GM19099 (cell line): ENCODE results near the gene LMO2.

Source experiments
- POLR2A ChIP-seq: IDR thresholded peaks from 3 replicates; pipeline ENCODE4 v1.6.1; 2011; ENCODE audit warnings: low read depth; ENCODE audit not compliant: insufficient read length; ENCODE audit errors: extremely low read depth

LMO2 gene

DNA sequence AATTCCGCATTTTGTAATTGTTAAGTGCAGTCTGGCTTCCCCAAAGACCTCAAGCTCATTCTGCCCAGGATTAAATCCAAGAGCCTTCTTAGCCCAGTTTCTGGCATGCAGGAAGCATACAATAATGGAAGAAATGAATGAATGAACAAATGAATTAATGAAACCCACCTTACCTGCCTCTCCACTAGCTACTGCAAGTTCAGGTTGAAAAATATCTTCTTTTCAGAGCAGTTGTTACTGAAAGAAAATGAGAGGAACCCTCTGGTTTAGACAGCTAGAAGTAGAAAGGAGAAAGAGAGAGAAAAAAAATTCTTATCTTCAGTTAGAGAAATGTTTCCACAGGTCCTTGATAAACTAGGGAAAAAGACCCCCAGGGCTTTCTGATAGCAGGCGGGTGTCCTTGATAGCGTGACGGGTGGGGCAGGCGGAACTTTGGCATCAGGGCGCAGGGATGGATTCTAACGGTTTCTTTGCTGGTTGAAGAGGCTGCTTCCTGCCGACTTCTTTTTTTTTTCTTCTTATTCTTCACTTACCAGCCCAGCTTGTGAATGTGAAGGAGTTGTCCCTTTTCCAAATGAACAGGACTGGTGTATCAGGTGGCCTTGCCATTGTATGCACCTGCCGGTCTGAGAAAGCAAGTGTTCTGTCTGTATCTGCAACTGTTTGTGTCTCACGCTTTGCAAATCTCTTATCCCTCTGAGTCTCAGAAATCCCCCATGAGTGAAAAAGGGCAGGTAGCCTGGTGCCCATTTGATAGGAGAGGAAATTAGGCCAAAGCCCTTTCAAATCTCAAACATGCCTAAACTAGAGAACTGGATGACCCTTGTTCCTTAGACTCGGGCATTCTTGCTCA is 10.0 kb downstream of the LMO2 start:
- TF ChIP-seq POLR2A, result no peak

DNA sequence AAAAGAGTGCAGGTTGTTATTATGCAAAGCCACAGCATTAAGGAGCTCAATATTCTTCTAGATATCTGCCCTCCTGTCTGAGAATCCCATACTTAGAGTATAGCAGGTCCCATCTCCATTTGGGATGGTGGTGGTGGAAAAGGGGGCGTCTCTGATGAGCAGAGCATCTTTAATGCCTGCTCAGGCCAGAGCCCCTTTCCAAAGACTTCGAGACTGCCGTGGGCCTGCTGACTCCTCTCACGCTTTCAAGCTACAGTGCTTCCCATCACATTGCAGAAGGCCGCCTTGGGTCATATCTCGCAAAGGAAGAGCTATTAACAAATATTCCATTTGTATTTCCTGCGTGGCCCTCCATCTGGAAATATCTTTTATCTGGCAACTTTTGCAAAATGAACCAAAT is 10.9 kb downstream of the LMO2 start:
- TF ChIP-seq POLR2A, result no peak

DNA sequence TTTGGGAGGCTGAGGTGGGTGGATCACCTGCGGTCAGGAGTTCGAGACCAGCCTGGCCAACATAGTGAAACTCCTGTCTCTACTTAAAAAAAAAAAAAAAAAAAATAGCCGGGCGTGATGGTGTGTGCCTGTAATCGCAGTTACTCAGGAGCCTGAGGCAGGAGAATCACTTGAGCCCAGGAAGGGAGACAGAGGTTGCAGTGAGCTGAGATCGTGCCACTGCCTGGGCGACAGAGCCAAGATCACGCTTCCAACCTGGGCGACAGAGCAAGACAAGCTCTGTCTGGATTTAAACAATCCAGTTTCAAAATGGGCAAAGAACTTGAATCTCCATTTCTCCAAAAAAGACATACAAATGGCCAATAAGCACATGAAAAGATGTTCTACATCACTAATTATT is 12.5 kb downstream of the LMO2 start:
- no peak for TF ChIP-seq POLR2A

- no peak for TF ChIP-seq POLR2A
Observed at GRCh38 chr11:33877038-33877437, 14.8 kb downstream of the LMO2 start.

DNA sequence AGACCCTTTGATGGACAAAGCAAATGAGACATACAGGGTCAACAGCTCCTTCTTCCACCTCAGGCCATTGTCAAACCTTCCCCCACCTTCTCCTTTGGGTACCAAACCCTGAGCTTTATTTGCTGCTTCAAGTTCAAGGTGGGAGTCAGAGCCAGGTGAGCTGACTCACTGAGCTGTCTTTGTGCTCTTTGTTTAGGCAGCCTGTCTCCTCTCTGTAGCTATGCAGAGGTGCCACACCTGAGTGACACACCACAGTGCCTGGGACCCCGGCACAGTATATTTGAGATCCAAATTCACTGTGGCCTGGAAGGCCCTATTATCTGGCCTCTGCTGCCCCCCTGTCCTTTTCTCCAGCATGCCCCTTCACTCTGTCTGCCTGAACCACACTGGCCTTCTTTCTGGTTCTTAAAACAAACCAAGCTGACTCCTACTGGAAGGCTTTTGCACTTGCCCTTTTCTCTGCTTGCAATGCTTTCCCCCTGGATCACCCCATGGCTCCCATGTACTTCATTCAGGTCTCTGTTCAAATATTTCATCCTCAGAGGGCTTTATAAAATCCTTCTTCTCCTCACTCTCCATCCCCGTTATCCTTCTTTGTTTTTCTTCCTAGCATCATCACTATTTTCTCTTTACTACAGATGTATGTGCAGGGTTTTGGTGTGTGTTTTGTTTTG is 16.1 kb downstream of the LMO2 start:
- TF ChIP-seq POLR2A, result no peak

DNA sequence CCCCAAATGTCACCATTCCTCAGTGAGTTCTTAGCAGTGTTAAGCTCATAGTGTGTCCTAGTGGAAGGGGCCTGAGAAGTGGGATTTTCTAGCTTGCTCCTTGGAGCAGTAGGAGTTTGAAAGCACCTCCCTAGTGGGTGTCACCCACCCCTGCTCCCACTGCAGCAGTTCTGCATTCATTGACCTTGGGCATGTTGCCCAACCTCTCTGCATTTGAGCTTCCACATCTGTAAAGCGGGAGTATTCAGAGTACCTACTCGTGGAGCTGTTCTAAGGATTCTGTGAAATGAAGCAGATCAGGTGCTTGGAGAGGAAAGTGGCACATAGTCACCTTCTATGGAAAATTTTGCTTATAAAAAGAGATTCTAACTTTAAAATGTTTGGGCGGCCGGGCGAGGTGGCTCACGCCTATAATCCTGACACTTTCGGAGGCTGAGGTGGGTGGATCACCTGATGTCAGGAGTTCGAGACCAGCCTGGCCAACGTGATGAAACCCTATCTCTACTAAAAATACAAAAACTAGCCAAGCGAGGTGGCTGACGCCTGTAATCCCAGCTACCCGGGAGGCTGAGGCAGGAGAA is 16.9 kb downstream of the LMO2 start:
- TF ChIP-seq POLR2A, result no peak

- TF ChIP-seq POLR2A, result no peak
Observed at GRCh38 chr11:33874433-33874832, 17.4 kb downstream of the LMO2 start.

GRCh38 chr11:33869481-33870422 is 22.1 kb downstream of the LMO2 start:
- peak; percentile 14 for TF ChIP-seq POLR2A

DNA sequence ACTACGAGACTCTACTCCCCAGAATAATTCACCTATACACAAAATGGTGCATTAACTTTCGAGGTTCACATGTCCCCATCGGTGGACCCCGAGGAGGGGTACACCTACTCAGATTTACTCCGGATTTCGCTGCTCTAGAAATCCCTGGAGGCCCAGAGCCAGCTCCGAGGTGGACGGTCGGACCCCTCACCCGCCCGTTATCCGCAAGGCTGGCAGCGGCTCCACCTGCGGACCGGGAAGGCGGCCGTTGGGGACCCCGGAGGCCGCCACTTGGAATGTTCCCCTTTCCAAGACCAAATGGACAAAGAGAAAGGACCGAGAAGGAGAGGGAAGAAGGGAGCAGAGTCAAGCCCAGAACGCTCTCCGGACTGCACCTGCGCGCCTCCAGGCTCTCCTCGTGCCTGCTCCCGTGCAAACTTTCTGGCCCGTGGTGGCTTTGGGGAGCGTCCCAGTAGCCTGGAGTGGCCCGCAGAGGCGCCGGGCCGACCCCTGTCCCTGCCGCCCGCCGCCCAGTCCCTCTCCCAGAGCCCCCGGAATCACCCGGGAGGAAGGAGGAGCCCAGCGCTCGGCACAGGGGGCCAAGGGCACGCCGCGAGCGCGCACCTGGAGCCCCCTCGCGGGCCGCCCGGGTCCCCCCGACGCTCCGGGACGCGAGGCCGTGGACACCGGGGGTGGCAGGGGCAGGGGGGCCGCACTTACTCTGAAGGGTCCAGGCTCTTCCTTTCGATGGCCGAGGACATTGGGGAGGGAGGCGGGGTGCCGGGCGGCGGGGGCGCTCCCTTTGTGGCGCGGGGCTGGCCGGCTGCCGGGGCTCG is 23.0 kb downstream of the LMO2 start:
- no peak for TF ChIP-seq POLR2A

GRCh38 chr11:33867996-33868646 is 23.8 kb downstream of the LMO2 start:
- no peak for TF ChIP-seq POLR2A

DNA sequence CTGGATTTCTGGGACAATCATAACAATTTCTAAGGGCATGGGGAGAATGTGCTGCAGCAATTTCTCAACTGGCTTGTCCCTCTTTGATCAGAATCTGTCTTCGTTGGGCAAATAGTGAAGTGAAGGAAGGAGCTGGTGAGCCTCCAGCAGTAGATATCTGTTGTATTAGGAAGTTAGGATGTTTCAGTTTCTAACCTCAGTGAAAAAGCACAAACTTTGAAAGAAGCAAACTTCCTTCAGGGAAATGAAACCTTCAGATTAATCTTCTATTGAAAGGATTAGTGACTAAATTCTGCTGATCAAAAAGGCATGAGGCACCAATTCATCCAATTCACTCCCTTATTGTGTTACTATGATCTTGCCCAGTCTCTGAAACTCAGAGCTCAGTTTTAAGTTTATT is 24.3 kb downstream of the LMO2 start:
- TF ChIP-seq POLR2A, result no peak

GRCh38 chr11:33866936-33867335 is 24.9 kb downstream of the LMO2 start:
- no peak for TF ChIP-seq POLR2A

DNA sequence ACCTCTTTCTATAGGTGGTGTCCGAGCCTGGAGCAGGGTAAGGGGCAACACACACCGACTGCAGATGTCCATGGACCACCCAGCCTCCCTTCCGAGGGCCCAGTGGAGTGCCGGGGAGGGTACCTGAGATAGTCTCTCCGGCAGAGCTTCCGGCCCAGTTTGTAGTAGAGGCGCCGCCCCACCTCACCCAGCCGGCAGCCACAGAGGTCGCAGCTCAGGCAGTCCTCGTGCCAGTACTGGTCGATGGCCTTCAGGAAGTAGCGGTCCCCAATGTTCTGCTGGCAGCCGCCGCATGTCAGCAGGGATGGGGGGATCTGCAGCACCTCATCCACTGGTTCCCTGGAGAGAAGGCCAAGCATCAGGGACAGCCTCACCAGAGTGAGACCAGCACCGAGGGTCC is 27.4 kb downstream of the LMO2 start:
- no peak for TF ChIP-seq POLR2A

- no peak for TF ChIP-seq POLR2A
Observed at GRCh38 chr11:33863418-33864172, 28.3 kb downstream of the LMO2 start.
